ENCODE results near the gene NANOS2. TPM values are rescaled to one million over a fixed set of nuclear protein-coding genes. Genes with fewer than 3 reads are reported as not detected.

NANOS2 gene
- total and polyA plus RNA-seq, 9 of the 15 experiments (the other 6 are each of a cell fraction or from before 2014, with no cell fraction given) = not detected

DNA sequence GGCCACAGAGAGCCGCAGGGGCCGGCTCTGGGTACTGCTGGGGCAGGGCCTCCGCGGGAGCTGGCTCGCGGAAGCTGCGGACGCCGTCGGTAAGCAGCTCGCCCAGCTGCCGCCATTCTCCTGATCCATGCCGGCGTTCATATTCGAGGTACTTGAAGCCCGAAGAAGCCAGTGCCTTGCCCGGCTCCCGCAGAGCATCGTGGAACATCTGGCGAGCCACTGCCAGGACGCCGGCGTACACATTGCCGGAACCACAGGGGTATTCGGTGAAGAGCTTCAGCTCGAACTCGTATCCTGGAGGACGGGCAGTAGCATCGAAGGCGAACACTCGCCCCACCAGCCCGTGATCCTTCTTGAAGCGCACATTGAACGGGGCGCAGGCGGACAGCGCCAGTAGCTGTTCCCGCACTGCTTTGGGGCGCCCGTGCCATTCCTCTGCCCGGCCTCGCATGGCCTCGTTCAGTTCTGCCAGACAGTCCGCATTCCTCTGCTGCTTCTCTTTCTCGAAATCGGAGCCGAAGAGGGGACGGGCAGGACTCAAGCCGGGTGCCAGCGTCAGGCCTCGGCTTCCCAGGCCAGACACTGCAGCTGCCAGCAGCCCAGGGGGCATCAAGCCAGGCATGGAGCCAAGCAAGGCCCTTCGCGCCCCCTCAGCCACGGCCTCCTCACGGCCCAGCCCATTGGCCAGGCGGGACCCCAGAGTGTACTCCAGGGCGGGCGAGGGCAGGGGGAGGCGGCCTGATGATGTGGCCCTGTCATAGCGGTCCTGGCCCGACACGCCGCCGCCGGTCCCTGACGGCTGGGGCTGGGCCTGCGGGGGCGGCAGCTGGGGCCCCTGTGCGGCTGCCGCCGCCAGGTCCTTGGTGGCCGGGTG is 29.7 kb downstream of the NANOS2 start (continued):
- TF ChIP-seq PCBP1 (IDR thresholded peaks at IDR 0.05; ENCODE audit: low read depth, low read length, poor library complexity, severe bottlenecking) = peak; percentile 14
- no peak for TF ChIP-seq ADNP (tag; IDR thresholded peaks at IDR 0.05)
- TF ChIP-seq KLF10 (CRISPR knock-in tag; IDR thresholded peaks at IDR 0.05) = no peak
- no peak for TF ChIP-seq ETV6 (IDR thresholded peaks at IDR 0.05; ENCODE audit: borderline replicate concordance in 1 of 2, low read depth in 2 of 2, low read length in 1 of 2)
- no peak for TF ChIP-seq ETV6 (CRISPR knock-in tag; IDR thresholded peaks at IDR 0.05; ENCODE audit: borderline replicate concordance)
- TF ChIP-seq ZNF143 (CRISPR knock-in tag; IDR thresholded peaks at IDR 0.05) = peak; percentile 40; the same call in 1 of the 2 replicates
- TF ChIP-seq RBFOX2 (IDR thresholded peaks at IDR 0.05; ENCODE audit: low read depth, low read length) = peak; percentile 6; the same call in 1 of the 2 replicates
- TF ChIP-seq, protein P1, sequence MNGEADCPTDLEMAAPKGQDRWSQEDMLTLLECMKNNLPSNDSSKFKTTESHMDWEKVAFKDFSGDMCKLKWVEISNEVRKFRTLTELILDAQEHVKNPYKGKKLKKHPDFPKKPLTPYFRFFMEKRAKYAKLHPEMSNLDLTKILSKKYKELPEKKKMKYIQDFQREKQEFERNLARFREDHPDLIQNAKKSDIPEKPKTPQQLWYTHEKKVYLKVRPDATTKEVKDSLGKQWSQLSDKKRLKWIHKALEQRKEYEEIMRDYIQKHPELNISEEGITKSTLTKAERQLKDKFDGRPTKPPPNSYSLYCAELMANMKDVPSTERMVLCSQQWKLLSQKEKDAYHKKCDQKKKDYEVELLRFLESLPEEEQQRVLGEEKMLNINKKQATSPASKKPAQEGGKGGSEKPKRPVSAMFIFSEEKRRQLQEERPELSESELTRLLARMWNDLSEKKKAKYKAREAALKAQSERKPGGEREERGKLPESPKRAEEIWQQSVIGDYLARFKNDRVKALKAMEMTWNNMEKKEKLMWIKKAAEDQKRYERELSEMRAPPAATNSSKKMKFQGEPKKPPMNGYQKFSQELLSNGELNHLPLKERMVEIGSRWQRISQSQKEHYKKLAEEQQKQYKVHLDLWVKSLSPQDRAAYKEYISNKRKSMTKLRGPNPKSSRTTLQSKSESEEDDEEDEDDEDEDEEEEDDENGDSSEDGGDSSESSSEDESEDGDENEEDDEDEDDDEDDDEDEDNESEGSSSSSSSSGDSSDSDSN (IDR thresholded peaks at IDR 0.05; ENCODE audit: borderline replicate concordance in 1 of 2, low read depth in 2 of 2, low read length in 2 of 2) = 0 out of 4 replicates have a peak, but pooled peaks of 1 of the 2 experiments have one; percentile 5
- TF ChIP-seq, protein P2, sequence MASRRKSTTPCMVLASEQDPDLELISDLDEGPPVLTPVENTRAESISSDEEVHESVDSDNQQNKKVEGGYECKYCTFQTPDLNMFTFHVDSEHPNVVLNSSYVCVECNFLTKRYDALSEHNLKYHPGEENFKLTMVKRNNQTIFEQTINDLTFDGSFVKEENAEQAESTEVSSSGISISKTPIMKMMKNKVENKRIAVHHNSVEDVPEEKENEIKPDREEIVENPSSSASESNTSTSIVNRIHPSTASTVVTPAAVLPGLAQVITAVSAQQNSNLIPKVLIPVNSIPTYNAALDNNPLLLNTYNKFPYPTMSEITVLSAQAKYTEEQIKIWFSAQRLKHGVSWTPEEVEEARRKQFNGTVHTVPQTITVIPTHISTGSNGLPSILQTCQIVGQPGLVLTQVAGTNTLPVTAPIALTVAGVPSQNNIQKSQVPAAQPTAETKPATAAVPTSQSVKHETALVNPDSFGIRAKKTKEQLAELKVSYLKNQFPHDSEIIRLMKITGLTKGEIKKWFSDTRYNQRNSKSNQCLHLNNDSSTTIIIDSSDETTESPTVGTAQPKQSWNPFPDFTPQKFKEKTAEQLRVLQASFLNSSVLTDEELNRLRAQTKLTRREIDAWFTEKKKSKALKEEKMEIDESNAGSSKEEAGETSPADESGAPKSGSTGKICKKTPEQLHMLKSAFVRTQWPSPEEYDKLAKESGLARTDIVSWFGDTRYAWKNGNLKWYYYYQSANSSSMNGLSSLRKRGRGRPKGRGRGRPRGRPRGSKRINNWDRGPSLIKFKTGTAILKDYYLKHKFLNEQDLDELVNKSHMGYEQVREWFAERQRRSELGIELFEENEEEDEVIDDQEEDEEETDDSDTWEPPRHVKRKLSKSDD (conservative IDR thresholded peaks at IDR 0.05; ENCODE audit: low read length) = no peak
- TF ChIP-seq NFIX (CRISPR knock-in tag; IDR thresholded peaks at IDR 0.05; ENCODE audit: low read depth) = no peak
- TF ChIP-seq, protein P3, sequence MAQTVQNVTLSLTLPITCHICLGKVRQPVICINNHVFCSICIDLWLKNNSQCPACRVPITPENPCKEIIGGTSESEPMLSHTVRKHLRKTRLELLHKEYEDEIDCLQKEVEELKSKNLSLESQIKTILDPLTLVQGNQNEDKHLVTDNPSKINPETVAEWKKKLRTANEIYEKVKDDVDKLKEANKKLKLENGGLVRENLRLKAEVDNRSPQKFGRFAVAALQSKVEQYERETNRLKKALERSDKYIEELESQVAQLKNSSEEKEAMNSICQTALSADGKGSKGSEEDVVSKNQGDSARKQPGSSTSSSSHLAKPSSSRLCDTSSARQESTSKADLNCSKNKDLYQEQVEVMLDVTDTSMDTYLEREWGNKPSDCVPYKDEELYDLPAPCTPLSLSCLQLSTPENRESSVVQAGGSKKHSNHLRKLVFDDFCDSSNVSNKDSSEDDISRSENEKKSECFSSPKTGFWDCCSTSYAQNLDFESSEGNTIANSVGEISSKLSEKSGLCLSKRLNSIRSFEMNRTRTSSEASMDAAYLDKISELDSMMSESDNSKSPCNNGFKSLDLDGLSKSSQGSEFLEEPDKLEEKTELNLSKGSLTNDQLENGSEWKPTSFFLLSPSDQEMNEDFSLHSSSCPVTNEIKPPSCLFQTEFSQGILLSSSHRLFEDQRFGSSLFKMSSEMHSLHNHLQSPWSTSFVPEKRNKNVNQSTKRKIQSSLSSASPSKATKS (CRISPR knock-in tag; IDR thresholded peaks at IDR 0.05) = no peak
- no peak for TF ChIP-seq DACH1 (IDR thresholded peaks at IDR 0.05; ENCODE audit: partially characterized antibody)
- TF ChIP-seq ZNF184 (CRISPR knock-in tag; IDR thresholded peaks at IDR 0.05) = no peak
- peak; percentile 36; the same call in 1 of the 2 replicates for TF ChIP-seq HNRNPL (IDR thresholded peaks at IDR 0.05; ENCODE audit: low read depth, low read length)
- no peak for TF ChIP-seq PYGO2 (tag; IDR thresholded peaks at IDR 0.05)
- TF ChIP-seq SIRT6 (IDR thresholded peaks at IDR 0.05; ENCODE audit: low read depth, low read length) = no peak
- TF ChIP-seq, protein P4, sequence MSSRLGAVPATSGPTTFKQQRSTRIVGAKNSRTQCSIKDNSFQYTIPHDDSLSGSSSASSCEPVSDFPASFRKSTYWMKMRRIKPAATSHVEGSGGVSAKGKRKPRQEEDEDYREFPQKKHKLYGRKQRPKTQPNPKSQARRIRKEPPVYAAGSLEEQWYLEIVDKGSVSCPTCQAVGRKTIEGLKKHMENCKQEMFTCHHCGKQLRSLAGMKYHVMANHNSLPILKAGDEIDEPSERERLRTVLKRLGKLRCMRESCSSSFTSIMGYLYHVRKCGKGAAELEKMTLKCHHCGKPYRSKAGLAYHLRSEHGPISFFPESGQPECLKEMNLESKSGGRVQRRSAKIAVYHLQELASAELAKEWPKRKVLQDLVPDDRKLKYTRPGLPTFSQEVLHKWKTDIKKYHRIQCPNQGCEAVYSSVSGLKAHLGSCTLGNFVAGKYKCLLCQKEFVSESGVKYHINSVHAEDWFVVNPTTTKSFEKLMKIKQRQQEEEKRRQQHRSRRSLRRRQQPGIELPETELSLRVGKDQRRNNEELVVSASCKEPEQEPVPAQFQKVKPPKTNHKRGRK (tag; IDR thresholded peaks at IDR 0.05) = no peak

Measured in K562 (cell line).